HG02840 (cell line): ENCODE data around the gene COMMD10.
A peak's percentile ranks its signal among the peaks of the same experiment; 100 is the strongest.
"Not testable (repeated sequence)": the region's sequence is repeated elsewhere in the genome, so short reads cannot be mapped to it uniquely, and the experiment has no call there.

Source experiments
- ATAC-seq: cut with Tn5 transposase; IDR thresholded peaks from one replicate; pipeline ENCODE4 v1.9.1; 2021; ENCODE audit warnings: mild to moderate bottlenecking, moderate library complexity, moderate number of reproducible peaks; ENCODE audit not compliant: unreplicated experiment, low FRiP score

Gene COMMD10

GRCh38 chr5:116084871-116085715 lies at the start of gene COMMD10:
Gene COMMD10, plus strand, starts transcription at chr5:116085025.
- peak; percentile 87 for ATAC-seq

DNA sequence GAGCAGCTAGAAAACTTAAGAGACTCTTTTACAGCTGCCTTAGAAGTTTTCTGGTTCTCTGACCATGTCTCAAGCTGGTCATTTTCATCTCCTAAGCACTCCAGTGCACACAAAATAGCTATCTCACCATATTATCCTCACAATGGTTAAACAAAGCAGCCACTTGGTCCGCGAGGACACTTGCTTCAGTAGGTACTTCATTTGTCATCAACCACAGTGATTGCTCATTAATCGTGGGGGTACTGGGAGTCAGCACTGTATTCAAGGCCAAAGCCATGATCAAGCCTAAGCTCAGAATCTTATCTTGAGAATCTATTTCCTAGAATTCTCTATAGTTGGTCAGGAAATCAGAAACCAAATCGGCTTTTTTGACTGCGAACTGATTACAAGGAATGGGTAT lies 49.7 kb upstream of the COMMD10 start:
- no peak for ATAC-seq

- ATAC-seq = no peak
These were observed 47.5 kb upstream of the COMMD10 start for GRCh38 chr5:116037236-116037822.

- no peak for ATAC-seq
These were observed 46.0 kb upstream of the COMMD10 start for GRCh38 chr5:116038817-116039216.

DNA sequence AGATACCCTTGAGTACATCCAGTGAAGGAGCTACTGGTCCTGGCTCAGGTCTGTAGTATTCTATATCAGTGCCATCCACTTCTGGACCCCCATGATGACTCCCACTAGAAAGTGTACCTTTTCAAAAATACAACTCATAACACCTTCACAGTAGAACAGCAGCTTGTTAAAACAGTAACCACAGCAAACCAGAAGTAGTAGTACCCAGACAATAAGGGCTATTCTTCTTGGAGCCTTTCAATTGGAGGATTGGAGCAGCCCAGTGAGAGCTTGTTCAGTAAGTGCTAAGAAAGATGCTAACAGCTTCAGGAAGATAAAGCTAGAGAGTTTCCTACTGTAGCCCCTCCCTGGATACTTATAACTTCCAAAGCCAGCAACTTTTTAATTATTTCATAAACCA lies 42.5 kb upstream of the COMMD10 start:
- no peak for ATAC-seq

DNA sequence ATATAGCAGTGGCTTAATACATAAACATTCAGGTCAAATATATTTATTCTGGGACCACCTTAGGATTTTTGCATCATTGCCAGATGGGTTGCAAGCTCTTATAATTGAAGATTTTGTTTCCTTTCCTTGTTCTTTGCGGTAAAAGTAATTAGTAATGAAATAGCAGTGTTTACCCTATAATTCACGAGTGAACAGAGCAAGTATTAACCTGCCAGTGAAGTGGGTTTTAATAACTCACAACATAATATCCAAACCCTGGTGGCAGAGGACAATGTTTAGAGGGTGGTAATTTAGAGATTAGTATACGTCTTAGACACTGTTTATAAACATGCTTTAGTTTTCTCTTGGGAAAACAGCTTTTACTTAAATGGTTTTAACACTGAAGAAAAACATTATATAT lies 40.8 kb upstream of the COMMD10 start:
- ATAC-seq = no peak

DNA sequence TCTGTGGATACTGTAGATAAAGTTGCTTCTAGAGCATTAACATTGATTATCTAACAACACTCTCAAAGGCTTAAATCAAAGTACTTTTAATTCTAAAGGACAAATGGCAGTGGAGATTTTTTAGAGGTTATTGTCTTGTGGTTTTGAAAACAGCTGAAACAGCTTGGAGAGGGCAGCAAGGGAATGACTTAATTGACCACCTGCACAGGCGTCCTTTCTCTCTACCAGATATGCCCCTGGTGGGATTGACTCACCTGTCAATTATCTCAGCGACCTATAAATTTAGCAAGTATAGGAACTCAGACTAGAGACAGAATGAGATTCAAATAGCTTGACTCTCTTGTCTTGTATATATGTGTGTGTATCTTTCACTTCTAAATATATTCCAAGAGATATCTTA lies 39.0 kb upstream of the COMMD10 start:
- no peak for ATAC-seq

GRCh38 chr5:116046261-116046660 lies 38.6 kb upstream of the COMMD10 start:
- ATAC-seq = no peak

- ATAC-seq = no peak
These were observed 38.0 kb upstream of the COMMD10 start for GRCh38 chr5:116046823-116047222.

GRCh38 chr5:116058346-116058936 lies 26.4 kb upstream of the COMMD10 start:
- no peak for ATAC-seq

DNA sequence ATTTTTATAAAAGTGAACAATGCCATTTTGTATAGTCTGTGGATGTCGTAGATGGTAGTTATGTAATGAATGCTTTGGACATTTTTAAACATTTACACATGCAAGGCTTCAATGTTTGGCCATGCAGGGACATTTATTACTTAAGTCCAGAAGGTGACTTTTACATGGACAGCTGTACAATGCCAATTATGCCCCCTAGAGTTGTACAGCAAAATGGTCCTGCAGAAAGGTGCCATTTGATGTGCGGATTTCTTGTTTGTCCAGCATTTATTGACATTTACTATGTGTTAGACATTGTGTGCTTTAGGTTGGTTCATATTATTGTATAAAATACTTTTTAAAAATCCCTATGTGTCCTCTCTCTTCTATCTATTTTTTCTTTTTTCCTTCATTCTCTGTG lies 22.5 kb upstream of the COMMD10 start:
- no peak for ATAC-seq

DNA sequence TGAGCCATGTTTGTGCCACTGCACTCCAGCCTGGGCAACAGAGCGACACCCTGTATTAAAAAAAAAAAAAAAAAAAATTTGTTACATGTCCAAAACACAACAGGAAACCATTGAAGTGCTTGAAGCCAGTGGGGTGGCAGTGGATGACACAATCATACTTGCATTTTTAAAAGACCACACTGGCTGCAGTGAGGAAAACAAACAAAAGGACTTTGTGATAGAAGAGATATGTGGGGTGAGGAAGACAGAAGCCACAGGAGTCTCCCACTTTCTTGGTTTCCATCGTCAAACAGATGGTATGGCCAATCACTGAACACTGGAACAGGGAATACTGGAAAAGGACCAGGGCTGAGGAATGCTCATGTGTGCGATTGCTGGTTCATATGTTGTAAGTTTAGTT lies 20.9 kb upstream of the COMMD10 start:
- ATAC-seq = no peak

- ATAC-seq = no peak
These were observed 16.7 kb upstream of the COMMD10 start for GRCh38 chr5:116068028-116068632.

GRCh38 chr5:116071211-116071610 lies 13.6 kb upstream of the COMMD10 start:
- ATAC-seq = no peak

DNA sequence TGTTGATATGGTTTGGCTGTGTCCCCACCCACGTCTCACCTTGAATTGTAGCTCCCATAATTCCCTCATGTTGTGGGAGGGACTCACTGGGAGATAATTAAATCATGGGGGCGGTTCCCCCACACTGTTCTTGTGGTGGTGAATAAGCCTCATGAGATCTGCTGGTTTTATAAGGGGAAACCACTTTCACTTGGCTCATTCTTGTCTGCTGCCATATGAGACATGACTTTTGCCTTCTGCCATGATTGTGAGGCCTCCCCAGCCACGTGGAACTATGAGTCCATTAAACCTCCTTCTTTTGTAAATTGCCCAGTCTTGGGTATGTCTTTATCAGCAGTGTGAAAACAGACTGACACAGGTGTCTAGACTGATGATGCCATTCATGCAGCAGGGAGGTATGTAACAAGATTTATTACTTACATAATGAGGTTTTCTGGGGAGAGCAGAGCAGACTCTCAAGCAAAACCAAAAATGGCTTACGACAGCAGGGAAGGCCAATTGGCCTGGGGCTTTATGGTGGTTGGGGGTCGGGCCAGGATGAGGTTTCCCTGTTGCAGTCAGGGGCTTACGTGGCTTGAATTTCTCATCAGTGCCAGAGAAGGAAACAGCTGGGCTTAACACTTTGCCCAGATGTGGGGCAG lies 9.5 kb upstream of the COMMD10 start:
- no peak for ATAC-seq

GRCh38 chr5:116076496-116076895 lies 8.3 kb upstream of the COMMD10 start:
- ATAC-seq = peak; percentile 95

- no peak for ATAC-seq
These were observed 6.6 kb upstream of the COMMD10 start for GRCh38 chr5:116078199-116078598.

- ATAC-seq = peak; percentile 23
These were observed 536 bp upstream of the COMMD10 start for GRCh38 chr5:116084287-116084691.

- not testable (repeated sequence) for ATAC-seq
These were observed 1.5 kb downstream of the COMMD10 start for GRCh38 chr5:116086309-116086708.

DNA sequence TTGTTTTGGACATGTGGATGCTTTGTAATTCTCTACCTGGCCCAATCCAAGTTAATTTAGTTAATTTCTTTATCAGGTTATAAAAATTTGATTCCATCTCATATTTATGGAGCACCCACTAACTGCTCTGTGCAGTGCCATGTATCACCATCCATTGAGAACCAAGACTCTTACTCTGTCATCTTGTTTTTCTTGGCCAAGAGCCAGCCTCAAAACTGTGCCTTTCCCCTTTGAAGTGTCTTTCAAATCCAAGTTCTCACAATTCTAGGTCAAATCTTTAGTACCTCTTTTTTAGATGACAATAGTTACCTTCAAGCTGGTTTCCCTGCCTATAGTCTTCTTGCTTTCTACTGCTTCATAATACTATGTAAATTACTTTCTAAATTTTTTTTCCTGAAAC lies 3.2 kb downstream of the COMMD10 start:
- no peak for ATAC-seq

DNA sequence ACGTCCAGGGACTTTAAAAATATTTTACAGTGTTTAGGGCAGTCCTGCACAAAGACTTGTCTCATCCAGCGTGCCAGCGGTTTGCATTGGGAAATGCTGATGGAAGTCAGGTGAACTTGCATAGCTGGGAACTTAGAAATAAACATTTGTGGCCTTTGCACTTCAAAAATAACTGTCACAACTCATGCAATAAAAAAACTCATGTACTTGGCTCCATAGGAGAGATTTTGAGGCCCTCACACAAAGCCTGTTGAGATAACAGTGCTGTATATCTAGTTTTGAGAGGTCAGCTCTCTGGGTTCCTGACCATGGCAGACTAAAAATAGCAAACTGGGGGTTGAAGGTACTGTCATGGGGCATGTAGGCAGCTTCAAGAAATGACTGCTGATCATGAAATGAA lies 5.5 kb downstream of the COMMD10 start:
- no peak for ATAC-seq
